Measurements from ENCODE around the gene CFAP61. TPM values are rescaled to one million over a fixed set of nuclear protein-coding genes. Genes with fewer than 3 reads are reported as not detected.

Gene CFAP61
- total and polyA plus RNA-seq, 2 experiments from 2014 or later, result 0.21 TPM; not detected in 1

DNA sequence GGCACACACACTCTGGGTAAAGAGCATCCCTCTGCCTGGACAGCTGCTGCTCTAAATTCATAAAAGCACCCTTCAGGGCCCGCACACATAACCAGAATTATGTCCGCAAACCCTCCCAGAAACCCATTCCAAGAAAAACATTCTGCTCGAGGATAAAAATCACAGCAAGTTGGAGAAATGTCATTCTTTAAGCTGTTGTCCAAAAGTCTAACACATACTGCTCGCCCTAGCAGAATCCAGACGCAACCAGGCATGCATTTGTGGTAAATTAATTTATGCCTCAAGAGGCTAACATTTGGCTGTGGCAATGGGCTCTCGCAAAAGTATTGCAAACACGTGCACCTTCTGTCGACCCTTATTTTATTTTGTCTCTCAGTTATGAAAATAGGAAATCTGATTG lies 199.5 kb downstream of the CFAP61 start:
- H3K4me3 Mint-ChIP-seq, result no peak overlapping the region
- Histone ChIP-seq H3K4me2 (no peak overlapping the region), H3K4me3 (no peak overlapping the region), H3K27ac (ENCODE audit: low read depth) (no peak overlapping the region), H3K79me2 (replicated peaks; ENCODE audit: insufficient read depth) (no peaks in the 10 kb centered on the region), H3K4me1 (ENCODE audit: insufficient read depth) (peaks cover 5% of the 10 kb centered on the region), H3K36me3 (ENCODE audit: insufficient read depth) (no peaks in the 10 kb centered on the region), H3K27me3 (ENCODE audit: insufficient read depth) (no peaks in the 10 kb centered on the region), H3F3A (replicated peaks; ENCODE audit: low read depth) (no peaks in the 10 kb centered on the region), H2AFZ (no peak overlapping the region), H3K9me2 (ENCODE audit: insufficient read depth) (peaks cover 5% of the 10 kb centered on the region; the same call in 1 of the 2 replicates), H4K20me1 (replicated peaks; ENCODE audit: insufficient read depth) (no peaks in the 10 kb centered on the region)
- H3K36me3 Mint-ChIP-seq (ENCODE audit: low read depth), result no peaks in the 10 kb centered on the region
- peaks cover 2% of the 10 kb centered on the region; the same call in 2 of the 3 replicates for H3K9me3 Mint-ChIP-seq
- H3K4me1 Mint-ChIP-seq, result peaks cover 7% of the 10 kb centered on the region
- DNase-seq (ENCODE audit: low spot score), result no peak
- TF ChIP-seq JUNB (IDR thresholded peaks at IDR 0.05; ENCODE audit: unreplicated experiment) (no peak), ZNF114 (CRISPR knock-in tag; IDR thresholded peaks at IDR 0.05) (no peak), STAT1 (IDR thresholded peaks at IDR 0.05; ENCODE audit: unreplicated experiment) (no peak), POLR2AphosphoS5 (IDR thresholded peaks at IDR 0.05; ENCODE audit: low read depth) (no peak), CREB1 (CRISPR knock-in tag; IDR thresholded peaks at IDR 0.05; ENCODE audit: low read depth) (no peak), ZNF331 (CRISPR knock-in tag; IDR thresholded peaks at IDR 0.05; ENCODE audit: low read depth) (no peak), EZH2 (IDR thresholded peaks at IDR 0.05; ENCODE audit: low read depth, unreplicated experiment) (no peak), NANOG (IDR thresholded peaks at IDR 0.05; ENCODE audit: borderline replicate concordance) (no peak)
- TF ChIP-seq, protein P1, sequence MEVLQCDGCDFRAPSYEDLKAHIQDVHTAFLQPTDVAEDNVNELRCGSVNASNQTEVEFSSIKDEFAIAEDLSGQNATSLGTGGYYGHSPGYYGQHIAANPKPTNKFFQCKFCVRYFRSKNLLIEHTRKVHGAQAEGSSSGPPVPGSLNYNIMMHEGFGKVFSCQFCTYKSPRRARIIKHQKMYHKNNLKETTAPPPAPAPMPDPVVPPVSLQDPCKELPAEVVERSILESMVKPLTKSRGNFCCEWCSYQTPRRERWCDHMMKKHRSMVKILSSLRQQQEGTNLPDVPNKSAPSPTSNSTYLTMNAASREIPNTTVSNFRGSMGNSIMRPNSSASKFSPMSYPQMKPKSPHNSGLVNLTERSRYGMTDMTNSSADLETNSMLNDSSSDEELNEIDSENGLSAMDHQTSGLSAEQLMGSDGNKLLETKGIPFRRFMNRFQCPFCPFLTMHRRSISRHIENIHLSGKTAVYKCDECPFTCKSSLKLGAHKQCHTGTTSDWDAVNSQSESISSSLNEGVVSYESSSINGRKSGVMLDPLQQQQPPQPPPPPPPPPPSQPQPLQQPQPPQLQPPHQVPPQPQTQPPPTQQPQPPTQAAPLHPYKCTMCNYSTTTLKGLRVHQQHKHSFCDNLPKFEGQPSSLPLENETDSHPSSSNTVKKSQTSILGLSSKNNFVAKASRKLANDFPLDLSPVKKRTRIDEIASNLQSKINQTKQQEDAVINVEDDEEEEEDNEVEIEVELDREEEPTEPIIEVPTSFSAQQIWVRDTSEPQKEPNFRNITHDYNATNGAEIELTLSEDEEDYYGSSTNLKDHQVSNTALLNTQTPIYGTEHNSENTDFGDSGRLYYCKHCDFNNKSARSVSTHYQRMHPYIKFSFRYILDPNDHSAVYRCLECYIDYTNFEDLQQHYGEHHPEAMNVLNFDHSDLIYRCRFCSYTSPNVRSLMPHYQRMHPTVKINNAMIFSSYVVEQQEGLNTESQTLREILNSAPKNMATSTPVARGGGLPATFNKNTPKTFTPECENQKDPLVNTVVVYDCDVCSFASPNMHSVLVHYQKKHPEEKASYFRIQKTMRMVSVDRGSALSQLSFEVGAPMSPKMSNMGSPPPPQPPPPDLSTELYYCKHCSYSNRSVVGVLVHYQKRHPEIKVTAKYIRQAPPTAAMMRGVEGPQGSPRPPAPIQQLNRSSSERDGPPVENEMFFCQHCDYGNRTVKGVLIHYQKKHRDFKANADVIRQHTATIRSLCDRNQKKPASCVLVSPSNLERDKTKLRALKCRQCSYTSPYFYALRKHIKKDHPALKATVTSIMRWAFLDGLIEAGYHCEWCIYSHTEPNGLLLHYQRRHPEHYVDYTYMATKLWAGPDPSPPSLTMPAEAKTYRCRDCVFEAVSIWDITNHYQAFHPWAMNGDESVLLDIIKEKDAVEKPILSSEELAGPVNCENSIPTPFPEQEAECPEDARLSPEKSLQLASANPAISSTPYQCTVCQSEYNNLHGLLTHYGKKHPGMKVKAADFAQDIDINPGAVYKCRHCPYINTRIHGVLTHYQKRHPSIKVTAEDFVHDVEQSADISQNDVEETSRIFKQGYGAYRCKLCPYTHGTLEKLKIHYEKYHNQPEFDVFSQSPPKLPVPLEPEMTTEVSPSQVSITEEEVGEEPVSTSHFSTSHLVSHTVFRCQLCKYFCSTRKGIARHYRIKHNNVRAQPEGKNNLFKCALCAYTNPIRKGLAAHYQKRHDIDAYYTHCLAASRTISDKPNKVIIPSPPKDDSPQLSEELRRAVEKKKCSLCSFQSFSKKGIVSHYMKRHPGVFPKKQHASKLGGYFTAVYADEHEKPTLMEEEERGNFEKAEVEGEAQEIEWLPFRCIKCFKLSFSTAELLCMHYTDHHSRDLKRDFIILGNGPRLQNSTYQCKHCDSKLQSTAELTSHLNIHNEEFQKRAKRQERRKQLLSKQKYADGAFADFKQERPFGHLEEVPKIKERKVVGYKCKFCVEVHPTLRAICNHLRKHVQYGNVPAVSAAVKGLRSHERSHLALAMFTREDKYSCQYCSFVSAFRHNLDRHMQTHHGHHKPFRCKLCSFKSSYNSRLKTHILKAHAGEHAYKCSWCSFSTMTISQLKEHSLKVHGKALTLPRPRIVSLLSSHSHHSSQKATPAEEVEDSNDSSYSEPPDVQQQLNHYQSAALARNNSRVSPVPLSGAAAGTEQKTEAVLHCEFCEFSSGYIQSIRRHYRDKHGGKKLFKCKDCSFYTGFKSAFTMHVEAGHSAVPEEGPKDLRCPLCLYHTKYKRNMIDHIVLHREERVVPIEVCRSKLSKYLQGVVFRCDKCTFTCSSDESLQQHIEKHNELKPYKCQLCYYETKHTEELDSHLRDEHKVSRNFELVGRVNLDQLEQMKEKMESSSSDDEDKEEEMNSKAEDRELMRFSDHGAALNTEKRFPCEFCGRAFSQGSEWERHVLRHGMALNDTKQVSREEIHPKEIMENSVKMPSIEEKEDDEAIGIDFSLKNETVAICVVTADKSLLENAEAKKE (CRISPR knock-in tag; IDR thresholded peaks at IDR 0.05), result no peak
- TF ChIP-seq, protein P2, sequence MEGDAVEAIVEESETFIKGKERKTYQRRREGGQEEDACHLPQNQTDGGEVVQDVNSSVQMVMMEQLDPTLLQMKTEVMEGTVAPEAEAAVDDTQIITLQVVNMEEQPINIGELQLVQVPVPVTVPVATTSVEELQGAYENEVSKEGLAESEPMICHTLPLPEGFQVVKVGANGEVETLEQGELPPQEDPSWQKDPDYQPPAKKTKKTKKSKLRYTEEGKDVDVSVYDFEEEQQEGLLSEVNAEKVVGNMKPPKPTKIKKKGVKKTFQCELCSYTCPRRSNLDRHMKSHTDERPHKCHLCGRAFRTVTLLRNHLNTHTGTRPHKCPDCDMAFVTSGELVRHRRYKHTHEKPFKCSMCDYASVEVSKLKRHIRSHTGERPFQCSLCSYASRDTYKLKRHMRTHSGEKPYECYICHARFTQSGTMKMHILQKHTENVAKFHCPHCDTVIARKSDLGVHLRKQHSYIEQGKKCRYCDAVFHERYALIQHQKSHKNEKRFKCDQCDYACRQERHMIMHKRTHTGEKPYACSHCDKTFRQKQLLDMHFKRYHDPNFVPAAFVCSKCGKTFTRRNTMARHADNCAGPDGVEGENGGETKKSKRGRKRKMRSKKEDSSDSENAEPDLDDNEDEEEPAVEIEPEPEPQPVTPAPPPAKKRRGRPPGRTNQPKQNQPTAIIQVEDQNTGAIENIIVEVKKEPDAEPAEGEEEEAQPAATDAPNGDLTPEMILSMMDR (conservative IDR thresholded peaks at IDR 0.05; ENCODE audit: low read depth in 2 of 2), result no peak
- TF ChIP-seq, protein P3, sequence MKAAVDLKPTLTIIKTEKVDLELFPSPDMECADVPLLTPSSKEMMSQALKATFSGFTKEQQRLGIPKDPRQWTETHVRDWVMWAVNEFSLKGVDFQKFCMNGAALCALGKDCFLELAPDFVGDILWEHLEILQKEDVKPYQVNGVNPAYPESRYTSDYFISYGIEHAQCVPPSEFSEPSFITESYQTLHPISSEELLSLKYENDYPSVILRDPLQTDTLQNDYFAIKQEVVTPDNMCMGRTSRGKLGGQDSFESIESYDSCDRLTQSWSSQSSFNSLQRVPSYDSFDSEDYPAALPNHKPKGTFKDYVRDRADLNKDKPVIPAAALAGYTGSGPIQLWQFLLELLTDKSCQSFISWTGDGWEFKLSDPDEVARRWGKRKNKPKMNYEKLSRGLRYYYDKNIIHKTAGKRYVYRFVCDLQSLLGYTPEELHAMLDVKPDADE (IDR thresholded peaks at IDR 0.05), result no peak
- no peak for ATAC-seq
- H3K27ac Mint-ChIP-seq, result no peak overlapping the region
- peaks cover 5% of the 10 kb centered on the region for H3K27me3 Mint-ChIP-seq (ENCODE audit: insufficient read depth, low read depth, poor library complexity)

Data from GM23338 (cell line).